NCI-H748 treated with DMSO at 0.1 percent for 48 hours (cell line): ENCODE measurements around the gene CLDN22.
A peak's percentile ranks its signal among the peaks of the same experiment; 100 is the strongest.

ENCODE experiments used
- DNase-seq: peaks from one replicate; lab custom pipeline; 2025; lab: John Stamatoyannopoulos, UW

The CLDN22 gene

DNA sequence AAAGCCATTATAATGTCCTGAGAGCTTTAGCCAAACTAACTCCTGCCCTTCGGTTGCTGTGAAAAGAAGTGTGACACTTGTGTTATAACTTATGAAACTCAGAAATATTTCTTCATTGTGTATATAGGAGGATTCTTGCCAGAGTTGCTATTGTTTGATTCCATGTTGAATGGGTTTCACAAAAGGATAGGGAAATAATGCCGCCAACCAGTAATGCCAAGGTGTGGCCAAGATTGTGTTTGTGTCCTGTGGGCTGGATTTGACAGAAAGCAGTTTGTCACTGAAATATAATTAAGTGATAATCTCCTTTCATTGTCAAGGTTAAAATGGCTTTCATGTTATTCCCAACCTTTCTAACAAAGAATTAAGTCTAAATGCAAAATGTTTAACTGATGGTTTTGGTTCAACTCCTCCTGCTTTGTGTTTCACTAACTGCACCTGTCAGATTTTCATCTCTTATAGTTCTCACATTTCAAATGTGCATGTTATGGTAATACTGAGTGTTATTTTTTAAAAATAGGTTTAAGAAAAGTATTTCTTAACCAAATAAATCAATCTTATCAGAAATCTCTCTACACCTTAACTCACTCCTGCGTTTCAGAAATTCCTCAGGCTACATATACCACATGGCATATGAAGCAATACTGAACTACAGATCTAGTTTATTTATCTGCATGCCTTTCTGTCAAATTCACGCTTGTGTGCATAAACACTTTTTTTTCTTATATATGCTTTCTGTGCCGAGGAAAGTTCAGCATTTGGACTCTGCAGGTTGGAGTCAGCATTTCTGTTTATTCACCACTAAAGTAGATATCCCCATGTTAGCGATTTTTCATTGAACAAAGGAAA lies at the start of gene CLDN22:
CLDN22 (minus strand) TSS at position 66 of the 849 bp plus-strand sequence; CDS start at position 8, 58 bp downstream.
- no peak for DNase-seq

DNA sequence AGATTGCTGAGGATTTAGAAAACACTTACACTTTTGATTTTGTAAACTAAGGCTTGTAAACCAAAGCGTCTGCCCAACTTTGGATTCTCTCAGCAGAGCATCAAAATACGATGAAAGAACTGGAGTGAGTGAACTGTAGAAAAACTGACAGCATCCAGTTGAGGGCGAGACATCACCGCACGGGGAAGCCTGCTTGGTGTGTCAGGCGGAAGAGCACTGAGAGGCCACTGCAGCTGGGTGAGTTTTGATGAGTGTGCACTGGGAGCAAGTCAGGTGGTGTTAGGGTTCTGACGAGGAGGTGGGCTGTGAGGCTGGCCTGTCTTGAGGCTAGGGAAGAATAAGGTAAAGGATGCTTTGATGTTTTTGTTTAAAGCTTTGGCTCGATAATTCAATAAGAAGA lies 49.0 kb upstream of the CLDN22 start:
- DNase-seq: no peak

DNA sequence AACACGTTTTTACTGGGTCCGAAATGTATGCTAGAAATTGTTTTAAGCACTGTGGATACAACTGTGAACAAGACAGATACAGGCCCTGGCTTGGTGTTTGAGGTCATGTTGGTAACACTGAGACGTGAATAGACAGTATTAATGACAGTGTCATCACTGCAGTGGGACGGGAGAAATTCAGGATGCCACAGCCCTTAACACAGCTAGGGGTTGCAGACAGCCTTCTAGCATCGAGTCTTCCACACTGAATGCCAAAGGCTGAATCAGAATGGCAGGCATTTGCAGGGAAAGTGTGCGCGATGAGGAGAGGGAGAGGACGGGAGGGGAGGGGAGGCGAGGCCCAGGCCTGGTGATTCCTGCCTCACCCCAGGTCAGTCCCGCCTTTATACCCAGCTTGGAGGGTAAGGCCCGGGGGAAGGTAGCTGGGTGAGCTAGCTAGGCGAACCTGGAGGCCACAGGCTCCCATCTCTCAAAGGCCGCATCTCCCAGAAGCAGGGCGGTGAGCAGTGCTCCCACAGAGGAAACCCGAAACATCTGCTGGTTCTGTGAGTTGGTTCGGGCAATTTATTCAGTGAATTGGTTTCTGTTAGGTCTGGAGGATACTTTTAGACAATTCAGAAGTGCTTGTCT lies 46.2 kb upstream of the CLDN22 start:
- DNase-seq: no peak

DNA sequence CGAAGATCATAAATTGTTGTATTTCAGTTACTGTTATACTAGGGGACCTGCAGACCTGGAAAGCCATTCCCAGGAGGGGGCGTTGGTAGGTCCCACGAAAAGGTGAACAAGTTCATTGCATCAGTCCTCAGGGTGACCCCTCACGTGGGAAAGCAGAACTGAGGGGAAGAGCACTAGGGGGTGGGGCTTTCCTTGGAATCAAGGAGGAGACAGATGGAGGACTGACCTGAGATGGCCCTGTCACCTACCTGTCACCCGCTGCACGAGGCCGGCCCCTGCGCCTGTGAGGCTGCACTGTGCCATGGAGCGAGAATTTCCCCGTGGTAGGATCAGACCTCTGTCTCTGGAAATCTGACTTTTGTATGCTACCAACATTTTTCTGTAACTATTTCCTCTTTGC lies 43.9 kb upstream of the CLDN22 start:
- no peak for DNase-seq

DNA sequence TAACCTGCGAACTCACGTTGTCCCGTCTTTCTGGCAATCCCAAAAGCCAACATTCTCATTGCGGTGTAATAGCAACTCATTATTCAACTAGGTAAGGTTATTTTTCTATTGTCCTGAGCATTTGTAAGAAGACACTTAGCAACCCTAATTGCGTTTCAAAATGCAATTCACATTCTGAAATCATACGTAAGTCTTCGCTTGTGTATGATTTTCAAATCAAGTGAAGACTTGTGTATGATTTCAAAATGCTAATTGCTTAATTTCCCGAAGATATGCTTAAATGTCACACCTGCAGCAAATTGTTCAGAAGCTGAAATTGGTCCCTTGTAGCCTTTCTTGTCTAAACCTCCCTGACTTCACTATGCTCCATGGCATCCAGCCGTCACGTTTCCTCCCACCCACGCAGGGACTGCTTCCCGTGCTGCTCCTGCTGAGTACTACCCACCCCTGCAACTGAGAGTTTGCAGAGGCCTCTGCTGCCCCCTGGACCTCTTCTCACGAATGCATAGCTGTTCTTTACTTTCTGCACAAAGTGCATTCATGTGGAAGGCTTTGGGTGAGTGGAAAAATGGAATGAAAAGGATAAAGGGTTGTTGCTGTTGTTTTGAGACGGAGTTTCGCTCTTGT lies 43.0 kb upstream of the CLDN22 start:
- no peak for DNase-seq

DNA sequence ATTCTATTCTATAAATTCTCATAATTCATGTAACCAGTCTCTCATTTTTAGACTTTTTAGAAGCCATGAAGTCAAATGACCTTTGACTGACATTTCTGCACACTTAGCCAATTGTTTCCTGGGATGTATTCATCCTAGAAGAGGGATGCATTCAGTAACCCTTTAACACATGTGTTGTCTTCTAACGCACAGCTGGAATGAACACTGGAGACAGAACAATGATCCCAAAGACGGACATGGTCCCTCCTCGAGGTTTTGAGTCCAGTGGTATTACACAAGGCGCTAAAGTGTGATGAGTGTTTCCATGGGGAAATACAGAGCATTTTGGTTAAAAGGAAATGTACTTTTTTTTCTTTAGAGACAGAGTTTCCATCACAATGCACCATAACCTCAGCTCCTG lies 42.0 kb upstream of the CLDN22 start:
- no peak for DNase-seq

DNA sequence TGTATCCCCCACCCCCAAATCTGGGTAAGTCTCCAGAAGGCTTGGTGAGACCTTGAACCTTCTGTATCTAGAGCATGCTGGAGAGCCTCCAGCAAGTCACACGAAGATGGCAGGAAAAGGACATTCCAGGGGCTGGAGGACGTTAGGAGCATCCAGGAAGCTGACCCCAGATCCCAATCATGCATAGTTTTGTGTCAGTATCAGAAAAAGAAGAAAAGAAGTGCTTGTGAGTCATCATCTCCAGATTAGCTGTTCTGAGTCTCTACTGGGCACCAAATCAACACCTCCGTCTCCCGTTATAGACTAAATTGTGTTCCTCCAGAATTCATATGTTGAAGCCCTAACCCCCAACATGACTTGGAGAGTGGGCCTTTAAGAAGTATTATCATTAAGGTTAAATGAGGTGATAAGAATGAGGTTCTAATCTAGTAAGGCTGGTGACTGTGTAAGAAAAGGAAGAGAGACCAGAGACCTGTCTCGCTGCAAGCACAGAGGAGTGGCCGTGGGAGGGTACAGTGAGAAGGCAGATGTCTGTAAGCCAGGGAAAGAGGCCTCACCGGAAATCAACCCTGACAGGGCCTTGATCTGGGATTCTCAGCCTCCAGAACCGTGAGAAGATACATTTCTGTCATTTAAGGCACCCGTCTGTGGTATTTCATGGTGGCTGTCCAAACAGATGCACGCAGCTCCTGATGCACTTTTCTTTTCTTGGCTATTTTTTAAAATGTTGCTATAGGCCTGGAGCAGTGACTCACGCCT lies 40.3 kb upstream of the CLDN22 start:
- DNase-seq: no peak

DNA sequence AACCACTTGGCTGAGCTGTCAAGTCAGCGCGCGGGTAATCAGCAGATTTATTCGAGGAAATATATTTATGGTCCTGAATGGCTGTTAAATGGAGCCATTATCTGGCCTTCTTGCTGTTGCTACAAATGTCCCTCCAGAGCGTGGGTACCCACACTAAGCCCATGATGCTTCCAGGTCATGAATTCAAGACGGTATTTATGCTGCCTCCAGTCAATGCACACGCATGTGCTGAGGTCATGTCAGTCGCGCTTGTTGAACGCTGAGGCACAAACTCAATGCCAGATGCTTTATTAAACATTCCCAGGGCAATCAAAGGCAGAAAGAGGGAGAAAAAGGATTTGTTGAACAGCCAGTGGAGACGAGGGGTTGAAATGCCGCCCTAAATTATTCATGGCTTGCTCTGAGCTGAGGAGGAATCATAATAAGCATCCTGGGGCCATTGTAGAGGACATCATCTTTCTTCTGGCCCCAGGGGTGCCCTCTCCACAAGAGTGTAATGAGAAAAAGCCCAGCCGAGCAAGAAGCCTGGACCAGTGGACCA lies 38.2 kb upstream of the CLDN22 start:
- no peak for DNase-seq

DNA sequence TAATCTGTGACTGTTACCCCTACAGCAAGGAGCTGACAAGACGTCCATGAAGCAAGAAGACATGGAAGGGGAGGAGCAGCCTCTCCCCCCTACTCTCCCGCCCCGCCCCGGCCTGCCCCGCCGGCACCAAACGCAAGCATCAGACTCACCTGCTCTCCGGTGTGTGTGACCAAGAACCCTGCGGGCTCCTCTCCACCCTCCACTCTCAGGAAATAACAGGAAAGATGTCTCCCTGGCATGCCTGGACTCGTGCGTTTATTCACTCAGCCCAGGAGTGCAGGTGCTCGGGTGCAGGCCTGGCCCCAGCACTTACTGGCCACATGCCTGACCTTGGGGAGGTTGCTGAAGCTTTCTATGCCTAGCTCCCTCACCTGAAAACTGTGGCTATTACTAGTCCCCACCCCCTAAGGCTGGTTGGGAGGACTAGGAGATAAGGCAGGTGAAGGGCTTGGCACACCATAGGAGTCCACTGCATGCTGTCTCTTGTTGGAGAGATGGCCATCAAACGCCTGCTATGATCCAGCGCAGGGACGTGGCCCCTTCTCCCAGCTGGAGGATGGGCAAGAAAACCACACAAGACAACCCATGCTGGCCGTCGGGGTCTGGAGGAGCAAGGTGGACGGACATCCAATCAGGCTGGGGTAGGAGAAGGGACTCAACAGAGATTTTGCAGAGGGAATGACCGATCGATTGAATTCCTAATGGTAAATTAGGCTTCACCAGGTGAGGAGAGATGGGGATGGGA lies 37.0 kb upstream of the CLDN22 start:
- no peak for DNase-seq

DNA sequence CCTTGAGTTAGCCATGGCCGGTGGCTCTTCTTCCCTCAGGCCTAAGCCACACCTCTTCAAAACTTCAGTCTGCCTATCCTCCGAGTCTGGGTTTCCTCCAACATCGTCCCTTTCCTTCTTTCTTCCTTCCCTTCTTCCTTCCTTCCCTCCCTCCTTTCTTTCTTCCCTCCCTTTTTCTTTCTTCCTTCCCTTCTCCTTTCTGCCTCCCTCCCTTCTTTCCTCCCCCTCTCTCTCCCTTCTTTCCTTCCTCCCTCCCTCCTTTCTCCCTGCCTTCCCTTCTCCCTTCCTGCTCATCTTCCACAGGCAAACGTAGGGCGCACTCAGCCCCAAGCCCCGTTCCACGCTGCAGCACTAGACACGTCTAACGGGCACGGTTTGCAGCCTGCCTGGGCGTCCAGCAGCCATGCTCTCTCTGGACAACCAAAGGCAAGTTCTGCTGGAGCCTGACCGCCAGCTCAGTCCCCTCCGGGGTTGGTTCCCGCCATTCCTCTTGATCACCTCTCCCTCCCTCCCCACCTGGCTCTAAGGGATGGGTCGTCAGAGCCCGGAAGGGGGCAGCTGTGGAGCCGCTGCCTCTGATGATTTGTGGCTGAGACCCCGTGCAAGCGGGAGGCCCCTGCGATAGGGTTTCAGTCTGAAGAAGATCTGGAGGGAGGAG lies 36.2 kb upstream of the CLDN22 start:
- DNase-seq: no peak

DNA sequence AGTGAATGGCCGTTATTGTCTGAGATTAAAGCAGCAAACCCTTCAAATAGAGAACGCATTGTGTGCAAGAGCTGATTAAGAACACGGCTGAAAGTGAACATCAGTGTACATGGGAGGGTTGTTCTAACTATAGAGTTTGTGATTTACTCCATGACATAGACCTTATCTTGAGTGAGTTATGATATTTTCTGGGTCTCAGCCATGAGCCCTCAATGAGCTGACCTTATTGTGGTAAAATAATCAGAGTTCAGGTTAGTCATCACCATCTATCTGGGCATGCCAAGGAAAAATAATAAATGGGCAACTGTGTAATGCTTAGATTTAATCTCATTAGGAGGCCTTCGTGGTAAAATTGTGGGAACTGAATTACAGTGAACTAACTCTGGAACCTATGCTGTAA lies 35.3 kb upstream of the CLDN22 start:
- no peak for DNase-seq

DNA sequence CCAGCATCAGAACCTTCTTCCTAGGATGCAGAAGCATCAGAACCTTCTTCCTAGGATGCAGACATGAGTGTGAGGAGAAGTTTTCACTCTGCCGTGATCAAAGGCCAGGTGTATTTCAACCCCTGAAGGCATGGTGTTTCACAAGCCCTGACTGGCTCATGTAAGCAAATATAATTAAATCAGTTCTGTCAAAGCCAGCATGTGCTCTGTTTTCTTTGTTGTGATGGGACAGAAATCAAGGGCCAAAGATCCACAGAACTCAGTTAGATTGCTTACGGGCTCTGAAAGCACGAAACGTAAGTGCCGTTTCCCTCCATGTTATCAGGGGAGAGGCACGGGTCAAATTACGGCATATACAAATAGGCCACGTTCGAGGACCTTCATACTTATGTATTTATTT lies 34.1 kb upstream of the CLDN22 start:
- DNase-seq: peak; percentile 43

DNA sequence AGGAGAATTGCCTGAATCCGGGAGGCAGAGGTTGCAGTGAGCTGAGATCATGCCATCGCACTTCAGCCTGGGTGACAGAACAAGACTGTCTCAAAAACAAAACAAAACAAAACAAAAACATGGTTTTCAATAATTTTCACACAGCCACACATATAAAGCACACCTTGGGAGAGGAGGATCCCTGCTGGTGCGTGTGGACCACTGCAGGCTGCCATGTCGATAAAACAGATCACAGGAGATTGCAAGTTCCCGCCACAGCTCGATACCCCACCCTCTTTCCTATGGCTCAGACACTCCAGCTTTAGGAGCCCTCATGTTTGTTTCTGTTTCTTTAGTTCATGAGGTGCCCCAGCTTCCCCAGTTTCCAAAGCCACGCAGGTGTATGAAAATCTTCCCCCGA lies 33.5 kb upstream of the CLDN22 start:
- DNase-seq: no peak

DNA sequence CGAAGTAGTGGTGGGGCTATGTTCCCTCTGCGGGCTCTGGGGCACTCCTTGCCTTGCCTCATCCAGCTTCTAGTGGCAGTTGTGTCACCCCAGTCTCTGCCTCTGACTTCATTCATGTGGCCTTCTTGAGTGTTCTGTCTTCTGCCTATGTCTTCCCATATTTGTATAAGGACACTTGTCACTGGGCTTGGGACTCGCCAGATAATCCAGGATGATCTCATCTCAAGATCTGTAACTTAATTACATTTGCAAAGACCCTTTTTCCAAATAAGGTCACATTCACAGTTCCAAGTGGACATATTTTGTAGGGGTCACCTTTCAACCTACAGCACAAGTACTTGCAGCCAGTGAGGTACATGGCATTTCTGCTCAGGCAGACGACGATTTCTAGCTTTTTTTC lies 32.5 kb upstream of the CLDN22 start:
- no peak for DNase-seq

DNA sequence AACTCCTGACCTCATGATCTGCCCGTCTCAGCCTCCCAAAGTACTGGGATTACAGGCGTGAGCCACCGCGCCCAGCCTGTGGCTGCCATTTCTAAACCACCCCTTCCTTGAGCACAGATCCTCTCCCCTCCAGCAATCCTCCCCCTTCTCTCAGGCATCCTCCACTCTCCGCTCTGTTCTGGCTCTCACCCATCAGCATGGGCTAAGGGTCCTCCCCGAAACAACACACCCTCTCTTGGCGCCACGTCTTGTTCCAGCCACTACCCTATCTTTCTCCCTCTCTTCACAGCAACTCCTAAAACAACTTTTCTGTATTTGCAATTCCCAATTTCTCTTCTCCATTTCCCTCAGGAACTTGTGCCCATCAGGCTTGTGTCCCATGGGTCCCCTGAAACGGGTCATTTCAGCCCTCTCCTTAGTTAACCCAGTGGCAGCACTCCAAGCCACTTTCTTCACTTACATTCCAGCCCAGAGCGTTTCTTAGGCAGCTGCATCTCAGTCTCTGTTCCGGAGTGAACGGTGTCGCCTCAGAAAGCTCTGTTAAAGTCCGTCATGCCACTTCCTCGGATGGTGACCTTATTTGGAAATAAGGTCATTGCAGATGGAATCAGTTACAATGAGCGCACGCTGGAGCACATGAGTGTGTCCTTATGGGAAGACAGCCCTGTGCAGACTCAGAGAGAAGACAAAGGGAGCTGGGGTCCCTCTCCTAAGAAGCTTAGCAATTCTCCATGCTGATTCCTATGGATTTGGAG lies 30.4 kb upstream of the CLDN22 start:
- no peak for DNase-seq

DNA sequence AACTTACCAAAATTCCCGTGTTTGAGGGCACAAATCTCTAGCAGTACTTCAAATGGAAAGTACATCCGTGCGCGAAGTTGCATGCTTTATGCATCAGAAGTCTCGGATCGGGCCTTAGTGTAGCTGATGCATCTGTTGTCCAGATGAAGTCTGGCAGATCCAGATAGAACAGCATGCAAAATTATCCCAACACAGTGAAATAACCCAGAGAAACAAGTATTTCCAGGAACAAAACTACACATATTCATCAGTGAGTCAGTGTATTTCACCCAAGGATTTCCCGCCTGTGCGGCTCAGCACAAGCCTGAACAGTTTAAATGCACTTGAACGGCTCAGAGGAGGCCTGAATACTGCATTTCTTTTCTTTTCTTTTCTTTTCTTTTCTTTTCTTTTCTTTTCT lies 29.6 kb upstream of the CLDN22 start:
- no peak for DNase-seq

DNA sequence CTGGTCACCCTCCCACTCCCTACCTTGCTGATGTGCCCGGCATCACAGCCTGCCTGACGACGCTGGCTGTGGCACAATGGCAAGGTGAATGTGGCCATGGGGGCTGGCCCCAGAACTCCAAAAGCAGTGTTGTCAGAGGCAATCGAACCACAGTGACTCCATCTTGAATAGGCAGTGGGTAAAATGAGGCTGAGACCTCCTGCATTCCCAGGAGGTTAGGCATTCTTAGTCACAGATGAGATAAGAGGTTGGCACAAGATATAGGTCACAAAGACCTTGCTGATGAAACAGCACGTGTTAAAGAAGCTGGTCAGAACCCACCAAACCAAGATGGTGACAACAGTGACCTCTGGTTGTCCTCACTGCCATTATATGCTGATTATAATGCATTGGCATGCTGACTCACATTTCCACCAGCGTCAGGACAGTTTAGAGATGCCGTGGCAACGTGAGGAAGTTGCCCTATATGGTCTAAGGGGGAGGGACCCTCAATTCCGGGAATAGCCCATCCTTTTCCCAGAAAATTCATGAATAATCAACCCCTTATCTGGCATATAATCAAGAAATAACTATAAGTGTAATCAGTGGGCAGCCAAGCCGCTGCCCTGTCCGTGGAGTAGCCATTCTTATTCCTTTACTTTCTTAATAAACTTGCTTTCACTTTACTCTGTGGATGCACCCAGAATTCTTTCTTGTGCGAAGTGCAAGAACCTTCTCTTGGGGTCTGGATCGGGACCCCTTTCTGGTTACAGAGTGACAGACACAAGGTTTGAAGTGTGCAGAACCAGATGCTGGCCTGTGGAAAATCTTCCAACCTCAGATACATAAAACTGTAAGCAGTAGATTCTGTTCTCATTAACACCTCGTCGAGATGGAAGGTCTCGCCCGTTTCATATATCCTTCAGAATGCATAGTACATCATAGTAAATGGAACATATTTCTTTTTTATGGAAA lies 28.9 kb upstream of the CLDN22 start:
- no peak for DNase-seq

DNA sequence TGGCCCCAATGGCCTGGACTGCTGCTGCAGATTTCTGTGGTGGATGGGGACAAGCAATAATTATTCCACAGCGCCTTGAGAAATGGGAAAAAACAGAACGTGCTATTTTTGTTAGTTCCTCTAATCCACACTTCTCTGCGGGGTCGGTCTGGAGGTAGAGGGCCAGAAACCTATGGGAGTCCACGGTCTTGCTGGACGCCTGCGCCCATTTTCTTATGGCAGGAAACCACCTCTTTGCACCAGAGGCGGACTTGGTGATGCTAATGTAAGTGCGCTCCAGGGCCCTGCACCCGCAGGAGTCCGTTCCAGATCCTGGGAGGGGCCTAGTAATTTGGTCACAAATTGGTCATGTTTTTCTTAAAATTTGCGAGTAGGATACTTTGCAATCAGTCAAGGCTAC lies 28.1 kb upstream of the CLDN22 start:
- no peak for DNase-seq

DNA sequence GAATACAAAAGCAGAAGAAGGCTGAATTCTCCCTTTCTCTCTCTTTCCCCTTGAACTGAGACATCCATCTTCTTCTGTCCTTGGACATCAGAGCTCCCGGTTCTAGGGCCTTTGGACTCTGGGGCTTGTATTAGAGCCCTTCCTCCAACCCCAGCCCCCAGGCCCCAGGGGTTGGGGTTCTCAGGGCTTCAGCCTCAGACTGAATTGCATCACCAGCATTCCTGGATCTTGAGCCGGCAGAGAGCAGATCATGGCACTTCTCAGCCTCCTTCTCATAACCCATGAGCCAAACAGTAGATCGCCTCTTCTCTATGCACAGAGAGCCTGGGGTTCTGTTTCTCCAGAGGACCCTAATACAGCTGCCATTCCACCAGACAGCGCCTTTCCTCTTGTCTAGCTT lies 27.5 kb upstream of the CLDN22 start:
- no peak for DNase-seq
